OCI-LY1 (cell line): ENCODE measurements around the gene LRRC74A.

Experiments used
- H2AFZ ChIP-seq: fragments of 200-600 bp; sonication (generic), shearing (Covaris generic); 2 replicates; pipeline ENCODE4 v1.6.0; 2014; ENCODE audit warnings: antibody characterized with exemption, mild to moderate bottlenecking, low read length
- H3F3A ChIP-seq: fragments of 200-600 bp; sonication (generic), shearing (Covaris generic); 2 replicates; pipeline ENCODE4 v1.6.0; 2014; ENCODE audit warnings: mild to moderate bottlenecking, antibody characterized with exemption, low read length, moderate library complexity; ENCODE audit not compliant: insufficient read depth
- H3K27ac ChIP-seq: fragments of 200-600 bp; sonication (generic); 2 replicates; pipeline ENCODE4 v1.5.1; 2014; ENCODE audit warnings: low read length, mixed run types, mild to moderate bottlenecking, low read depth; ENCODE audit not compliant: poor library complexity, severe bottlenecking
- H3K27me3 ChIP-seq: fragments of 200-600 bp; sonication (generic); 2 replicates; pipeline ENCODE4 v1.6.0; 2014; ENCODE audit warnings: antibody characterized with exemption, mild to moderate bottlenecking, low read length, moderate library complexity; ENCODE audit not compliant: insufficient read depth
- H3K36me3 ChIP-seq: fragments of 200-600 bp; sonication (generic); 2 replicates; pipeline ENCODE4 v1.6.1; 2014; ENCODE audit warnings: mild to moderate bottlenecking, antibody characterized with exemption, low read length, moderate library complexity, mixed read lengths; ENCODE audit not compliant: insufficient read depth
- H3K4me1 ChIP-seq: fragments of 200-600 bp; sonication (generic); 2 replicates; pipeline ENCODE4 v1.5.1; 2014; ENCODE audit warnings: mild to moderate bottlenecking, low read length, moderate library complexity; ENCODE audit not compliant: insufficient read depth, severe bottlenecking
- H3K4me2 ChIP-seq: fragments of 200-600 bp; sonication (generic), shearing (Covaris generic); 2 replicates; pipeline ENCODE4 v1.6.1; 2014; ENCODE audit warnings: low read length
- H3K4me3 ChIP-seq: fragments of 200-600 bp; sonication (generic); 2 replicates; pipeline ENCODE4 v1.5.1; 2014; ENCODE audit warnings: low read length, low read depth, mild to moderate bottlenecking, mixed read lengths; ENCODE audit not compliant: poor library complexity, severe bottlenecking
- H3K79me2 ChIP-seq: fragments of 200-600 bp; shearing (Covaris generic); 2 replicates; pipeline ENCODE4 v1.6.1; 2016; ENCODE audit warnings: mixed run types, low read length, mixed read lengths; ENCODE audit not compliant: insufficient read depth
- H3K9ac ChIP-seq: fragments of 200-600 bp; sonication (generic), shearing (Covaris generic); 2 replicates; pipeline ENCODE4 v1.6.1; 2014; ENCODE audit warnings: mild to moderate bottlenecking, low read length, mixed read lengths
- H3K9me2 ChIP-seq: fragments of 200-600 bp; sonication (generic), shearing (Covaris generic); 2 replicates; pipeline ENCODE4 v1.6.1; 2014; ENCODE audit warnings: low read depth, mild to moderate bottlenecking, low read length, mixed read lengths
- H3K9me3 ChIP-seq: fragments of 200-600 bp; shearing (Covaris generic); 2 replicates; pipeline ENCODE4 v1.6.1; 2014; ENCODE audit warnings: low read length, mixed read lengths
- H4K20me1 ChIP-seq: fragments of 200-600 bp; sonication (generic), shearing (Covaris generic); 2 replicates; pipeline ENCODE4 v1.6.0; 2016; ENCODE audit warnings: mild to moderate bottlenecking, low read length; ENCODE audit not compliant: insufficient read depth
- EZH2 ChIP-seq: fragments of 200-600 bp; sonication (generic), shearing (Covaris generic); IDR thresholded peaks from 2 replicates; pipeline ENCODE4 v1.8.0; 2017; ENCODE audit warnings: borderline replicate concordance, mixed run types, mild to moderate bottlenecking, antibody characterized with exemption, low read length, moderate library complexity, mixed read lengths
- TF ChIP-seq, protein P1 (sequence below): fragments of 200-600 bp; sonication (generic), shearing (Covaris generic); IDR thresholded peaks from 2 replicates; pipeline ENCODE4 v1.5.1; 2017; ENCODE audit warnings: mild to moderate bottlenecking, antibody characterized with exemption, low read length, moderate library complexity, mixed read lengths

LRRC74A gene

DNA sequence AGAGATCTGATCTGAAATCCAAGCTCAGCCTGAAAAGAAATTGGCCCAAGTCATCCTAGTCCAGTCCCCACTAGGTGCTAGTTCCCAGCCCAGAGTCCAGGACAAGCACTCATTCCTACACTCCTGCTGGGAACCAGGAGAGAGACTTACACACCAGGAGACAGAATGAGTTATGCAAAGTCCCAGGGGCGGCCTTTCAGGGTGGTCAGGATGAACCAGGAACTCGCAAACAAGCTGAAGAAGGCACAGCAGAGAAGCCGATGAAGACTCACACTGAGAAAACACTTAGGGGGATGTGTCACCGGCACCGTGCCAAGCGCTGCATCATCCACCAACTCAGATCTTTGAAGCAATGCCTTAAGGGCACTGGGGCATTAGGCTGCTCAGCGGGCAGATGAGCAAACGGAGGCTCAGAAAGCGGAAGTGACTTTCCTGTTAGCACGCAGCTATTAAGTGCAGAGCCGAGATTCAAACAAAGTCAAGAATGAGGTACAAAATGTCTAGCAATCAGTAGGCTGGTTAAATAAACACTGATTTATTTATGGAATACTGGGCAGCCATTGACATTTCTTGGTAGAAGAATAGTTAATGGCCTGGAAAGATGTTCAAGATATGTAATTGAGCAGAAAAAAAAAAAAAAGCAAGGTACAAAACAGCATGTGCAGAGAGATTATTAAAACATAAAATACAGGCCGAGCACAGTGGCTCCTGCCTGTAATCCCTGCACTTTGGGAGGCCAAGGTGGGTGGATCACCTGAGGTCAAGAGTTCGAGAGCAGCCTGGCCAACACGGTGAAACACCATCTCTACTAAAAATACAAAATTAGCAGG lies 78.7 kb downstream of the LRRC74A start:
- H3K27ac ChIP-seq: no peak overlapping the region

DNA sequence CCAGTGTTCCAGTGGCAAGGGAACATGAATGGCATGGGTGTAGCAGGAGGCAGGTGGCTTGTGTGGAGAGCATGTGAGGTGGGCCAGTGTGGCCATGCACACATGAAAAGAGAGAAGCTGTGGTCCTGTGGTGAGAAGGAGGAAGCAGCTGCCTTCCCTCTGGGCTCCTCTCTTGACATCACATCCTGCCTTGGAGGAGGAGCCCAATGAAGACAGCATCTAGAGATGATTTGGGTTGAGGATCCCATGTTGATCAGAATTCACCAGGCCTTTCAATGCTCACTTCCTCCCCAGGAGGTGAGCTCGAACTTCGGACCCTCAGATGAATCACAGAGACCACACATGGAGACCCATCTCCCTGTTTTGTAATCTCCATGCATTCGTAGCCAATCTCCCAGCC lies 82.6 kb downstream of the LRRC74A start:
- no peak overlapping the region for H3K9ac ChIP-seq
- no peak overlapping the region for H3K4me2 ChIP-seq
- H3K4me1 ChIP-seq: peaks cover 4% of the 10 kb centered on the region

More for the DNA sequence above, 78.7 kb downstream of the LRRC74A start:
- H3K27me3 ChIP-seq: no peaks in the 10 kb centered on the region
- H3K4me1 ChIP-seq: peaks cover 4% of the 10 kb centered on the region
- H4K20me1 ChIP-seq: no peaks in the 10 kb centered on the region
- no peak overlapping the region for H2AFZ ChIP-seq
- H3K9me2 ChIP-seq: no peaks in the 10 kb centered on the region
- H3K9ac ChIP-seq: no peak overlapping the region
- H3K36me3 ChIP-seq: no peaks in the 10 kb centered on the region
- H3F3A ChIP-seq: no peaks in the 10 kb centered on the region
- no peaks in the 10 kb centered on the region for H3K79me2 ChIP-seq
- TF ChIP-seq, protein P1, sequence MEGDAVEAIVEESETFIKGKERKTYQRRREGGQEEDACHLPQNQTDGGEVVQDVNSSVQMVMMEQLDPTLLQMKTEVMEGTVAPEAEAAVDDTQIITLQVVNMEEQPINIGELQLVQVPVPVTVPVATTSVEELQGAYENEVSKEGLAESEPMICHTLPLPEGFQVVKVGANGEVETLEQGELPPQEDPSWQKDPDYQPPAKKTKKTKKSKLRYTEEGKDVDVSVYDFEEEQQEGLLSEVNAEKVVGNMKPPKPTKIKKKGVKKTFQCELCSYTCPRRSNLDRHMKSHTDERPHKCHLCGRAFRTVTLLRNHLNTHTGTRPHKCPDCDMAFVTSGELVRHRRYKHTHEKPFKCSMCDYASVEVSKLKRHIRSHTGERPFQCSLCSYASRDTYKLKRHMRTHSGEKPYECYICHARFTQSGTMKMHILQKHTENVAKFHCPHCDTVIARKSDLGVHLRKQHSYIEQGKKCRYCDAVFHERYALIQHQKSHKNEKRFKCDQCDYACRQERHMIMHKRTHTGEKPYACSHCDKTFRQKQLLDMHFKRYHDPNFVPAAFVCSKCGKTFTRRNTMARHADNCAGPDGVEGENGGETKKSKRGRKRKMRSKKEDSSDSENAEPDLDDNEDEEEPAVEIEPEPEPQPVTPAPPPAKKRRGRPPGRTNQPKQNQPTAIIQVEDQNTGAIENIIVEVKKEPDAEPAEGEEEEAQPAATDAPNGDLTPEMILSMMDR: no peak
- TF ChIP-seq EZH2: no peak
- H3K9me3 ChIP-seq: no peaks in the 10 kb centered on the region
- no peak overlapping the region for H3K4me2 ChIP-seq
- no peak overlapping the region for H3K4me3 ChIP-seq

DNA sequence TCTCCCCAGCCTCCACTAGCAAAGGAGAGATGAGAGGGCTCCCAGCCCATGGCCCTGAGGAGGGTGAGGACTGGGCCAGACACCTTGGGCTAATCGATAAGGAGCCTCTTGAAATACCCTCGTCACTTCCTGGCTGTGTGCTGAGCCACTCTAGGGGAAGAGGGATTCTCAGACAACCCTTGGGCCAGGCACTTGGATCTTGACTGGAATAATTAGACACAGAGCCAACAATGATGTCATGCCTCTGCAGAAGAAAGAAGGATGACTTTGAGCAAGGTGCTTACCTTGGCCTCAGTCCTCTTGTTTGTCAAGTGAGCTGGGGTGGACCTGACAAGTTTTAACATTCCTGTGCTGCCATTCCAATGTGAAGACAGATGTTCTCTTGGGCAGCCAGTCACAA lies 83.1 kb downstream of the LRRC74A start:
- Histone ChIP-seq H3K4me3 (no peak overlapping the region), H3K27me3 (no peaks in the 10 kb centered on the region; the same call in 1 of the 2 replicates), H3F3A (no peaks in the 10 kb centered on the region), H2AFZ (no peak overlapping the region), H3K9ac (no peak overlapping the region), H3K4me2 (no peak overlapping the region), H3K27ac (no peak overlapping the region), H3K36me3 (no peaks in the 10 kb centered on the region), H3K9me2 (no peaks in the 10 kb centered on the region), H4K20me1 (no peaks in the 10 kb centered on the region), H3K9me3 (no peaks in the 10 kb centered on the region), H3K79me2 (no peaks in the 10 kb centered on the region), H3K4me1 (peaks cover 4% of the 10 kb centered on the region)
- TF ChIP-seq, protein P1: no peak
- TF ChIP-seq EZH2: no peak

More for the DNA sequence above, 82.6 kb downstream of the LRRC74A start:
- H3K79me2 ChIP-seq: no peaks in the 10 kb centered on the region
- no peaks in the 10 kb centered on the region for H3K36me3 ChIP-seq
- no peak overlapping the region for H3K4me3 ChIP-seq
- H3K9me3 ChIP-seq: no peaks in the 10 kb centered on the region
- H3K27ac ChIP-seq: no peak overlapping the region
- no peak overlapping the region for H2AFZ ChIP-seq
- H4K20me1 ChIP-seq: no peaks in the 10 kb centered on the region
- H3F3A ChIP-seq: no peaks in the 10 kb centered on the region
- no peaks in the 10 kb centered on the region for H3K9me2 ChIP-seq
- H3K27me3 ChIP-seq: no peaks in the 10 kb centered on the region; the same call in 1 of the 2 replicates
- TF ChIP-seq, protein P1: no peak
- TF ChIP-seq EZH2: no peak
